HG02938 (cell line): Measurements from ENCODE around the gene POLR2C.
"Not testable (repeated sequence)": the region's sequence is repeated elsewhere in the genome, so short reads cannot be mapped to it uniquely, and the experiment has no call there.

Experiments
- ATAC-seq: cut with Tn5 transposase; IDR thresholded peaks from one replicate; pipeline ENCODE4 v1.9.1; 2021; ENCODE audit warnings: mild to moderate bottlenecking, moderate library complexity; ENCODE audit not compliant: unreplicated experiment

POLR2C gene

GRCh38 chr16:57478396-57479204 lies 16.1 kb downstream of the POLR2C start:
- ATAC-seq = no peak

GRCh38 chr16:57479205-57479975 lies 16.9 kb downstream of the POLR2C start:
- no peak for ATAC-seq

DNA sequence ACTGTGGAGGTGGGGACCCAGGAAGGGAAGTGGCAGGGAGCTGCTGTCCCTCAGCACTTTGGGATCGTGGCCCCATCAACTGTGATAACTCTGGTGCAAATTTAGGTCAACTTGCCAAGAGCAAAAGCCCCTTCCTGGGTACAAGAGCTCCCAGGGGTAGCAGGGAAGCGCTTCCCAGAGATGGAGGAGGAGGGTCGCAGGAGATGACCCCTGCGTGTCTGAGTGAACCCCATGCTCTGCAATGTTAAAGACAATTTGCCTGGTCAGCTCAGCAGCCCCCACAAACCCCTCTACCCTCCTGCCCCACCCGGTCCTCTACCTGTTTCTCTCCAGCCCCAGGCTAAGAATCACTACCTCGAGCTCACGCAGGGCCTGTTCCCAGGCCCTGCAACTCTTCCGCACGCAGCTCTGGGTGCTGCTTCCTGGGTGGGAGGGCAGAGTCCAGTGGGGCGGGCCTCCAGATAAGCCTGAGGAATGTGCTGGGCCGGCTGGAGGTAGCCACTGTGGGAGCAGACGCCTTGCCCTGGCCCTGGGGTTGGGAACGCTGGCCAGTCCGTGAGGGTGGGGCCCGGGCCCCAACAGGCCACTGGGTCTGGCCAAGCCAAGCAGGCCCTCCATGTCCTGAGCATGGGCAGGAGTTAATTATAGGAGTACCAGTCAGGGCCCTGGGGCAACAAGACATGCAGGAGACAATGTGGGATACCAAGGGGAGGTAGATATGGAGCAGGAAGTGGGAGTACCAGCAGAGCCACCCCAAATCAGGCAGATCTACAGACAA lies 17.7 kb downstream of the POLR2C start:
- no peak for ATAC-seq

DNA sequence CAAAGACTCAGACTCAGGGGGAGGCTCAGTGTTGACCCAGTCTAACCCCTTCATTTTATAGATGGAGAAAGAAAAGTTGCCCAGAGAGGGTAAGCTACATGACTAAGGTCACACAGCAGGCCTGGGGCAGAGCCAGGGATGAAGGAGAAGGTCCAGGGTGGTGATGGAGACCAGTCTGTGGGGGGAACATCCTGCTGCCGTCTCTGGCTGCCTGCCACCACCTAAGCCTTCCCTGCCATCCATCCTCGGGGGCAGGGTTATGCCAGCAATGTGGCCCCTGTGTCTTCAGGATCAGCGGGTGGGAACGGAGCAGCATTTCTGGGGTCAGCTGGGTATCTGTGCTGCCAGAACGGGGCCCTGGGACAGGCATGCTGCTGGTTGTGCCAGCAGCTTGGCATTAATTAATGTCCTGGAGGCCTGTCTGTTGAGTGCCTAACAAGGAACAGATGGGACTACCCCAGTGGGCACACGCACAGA lies 18.3 kb downstream of the POLR2C start:
- no peak for ATAC-seq

GRCh38 chr16:57481421-57481820 lies 18.9 kb downstream of the POLR2C start:
- ATAC-seq = no peak

- ATAC-seq = no peak
Measured at GRCh38 chr16:57482845-57483545, 20.5 kb downstream of the POLR2C start.

DNA sequence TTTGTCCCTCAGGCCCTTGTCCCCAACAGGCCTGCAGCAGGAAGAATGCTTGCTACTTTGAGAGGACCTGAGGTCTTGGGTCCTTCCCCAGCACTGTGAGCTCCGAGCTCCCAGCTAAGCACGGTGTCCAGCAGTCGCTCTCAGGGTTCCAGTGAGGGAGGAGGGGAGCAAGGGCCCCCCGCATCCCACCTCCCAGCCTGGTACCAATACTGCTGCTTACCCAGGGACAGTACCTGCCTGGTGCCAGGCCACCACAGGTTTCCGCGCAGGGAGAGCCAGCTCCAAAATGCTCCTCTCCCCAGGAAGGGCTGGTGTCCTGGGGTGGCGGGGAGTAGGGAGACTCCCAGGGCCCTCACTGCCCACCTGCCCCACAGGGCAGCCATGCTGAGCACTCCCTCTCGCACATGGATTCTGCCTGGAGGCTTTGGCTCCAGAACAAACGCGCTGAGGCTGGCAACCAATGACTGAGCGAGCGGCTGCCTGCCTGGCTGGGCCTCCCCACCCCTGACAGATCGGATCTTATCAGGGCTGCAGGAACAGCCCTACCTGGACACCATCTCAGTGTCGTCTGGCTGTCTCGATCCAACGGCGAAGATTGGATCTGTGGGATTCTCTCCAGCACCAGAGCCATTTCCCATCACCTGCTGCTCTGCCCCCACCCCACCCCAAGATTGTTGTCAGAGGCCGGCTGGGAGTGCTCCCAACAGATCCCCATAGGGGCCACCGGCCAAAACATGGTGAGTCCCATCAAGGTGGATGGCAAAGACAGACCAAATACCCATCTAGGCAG lies 21.4 kb downstream of the POLR2C start:
- ATAC-seq = no peak

DNA sequence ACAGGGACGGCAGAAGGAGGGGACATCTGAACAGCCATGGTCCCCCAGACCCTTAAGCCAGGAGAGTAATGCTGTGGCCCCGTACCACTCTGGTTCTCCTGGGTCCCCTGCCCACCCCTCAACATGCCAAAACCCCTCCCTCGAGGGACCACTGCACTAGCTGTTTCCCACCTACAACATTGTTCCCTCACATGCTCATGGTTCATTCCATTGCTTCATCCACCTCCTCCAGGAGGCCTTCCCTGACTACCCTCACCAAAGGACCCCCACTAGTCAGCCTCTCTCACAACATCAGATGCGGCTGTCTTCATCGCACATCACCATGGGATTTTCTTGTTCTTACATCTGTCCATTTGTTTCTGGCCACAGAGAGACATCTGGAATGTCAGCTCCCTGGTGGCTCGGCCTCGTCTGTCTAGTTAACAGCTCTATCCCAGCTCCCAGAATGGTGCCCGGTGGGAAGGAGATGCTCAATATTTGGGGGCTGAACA lies 22.1 kb downstream of the POLR2C start:
- ATAC-seq = no peak

DNA sequence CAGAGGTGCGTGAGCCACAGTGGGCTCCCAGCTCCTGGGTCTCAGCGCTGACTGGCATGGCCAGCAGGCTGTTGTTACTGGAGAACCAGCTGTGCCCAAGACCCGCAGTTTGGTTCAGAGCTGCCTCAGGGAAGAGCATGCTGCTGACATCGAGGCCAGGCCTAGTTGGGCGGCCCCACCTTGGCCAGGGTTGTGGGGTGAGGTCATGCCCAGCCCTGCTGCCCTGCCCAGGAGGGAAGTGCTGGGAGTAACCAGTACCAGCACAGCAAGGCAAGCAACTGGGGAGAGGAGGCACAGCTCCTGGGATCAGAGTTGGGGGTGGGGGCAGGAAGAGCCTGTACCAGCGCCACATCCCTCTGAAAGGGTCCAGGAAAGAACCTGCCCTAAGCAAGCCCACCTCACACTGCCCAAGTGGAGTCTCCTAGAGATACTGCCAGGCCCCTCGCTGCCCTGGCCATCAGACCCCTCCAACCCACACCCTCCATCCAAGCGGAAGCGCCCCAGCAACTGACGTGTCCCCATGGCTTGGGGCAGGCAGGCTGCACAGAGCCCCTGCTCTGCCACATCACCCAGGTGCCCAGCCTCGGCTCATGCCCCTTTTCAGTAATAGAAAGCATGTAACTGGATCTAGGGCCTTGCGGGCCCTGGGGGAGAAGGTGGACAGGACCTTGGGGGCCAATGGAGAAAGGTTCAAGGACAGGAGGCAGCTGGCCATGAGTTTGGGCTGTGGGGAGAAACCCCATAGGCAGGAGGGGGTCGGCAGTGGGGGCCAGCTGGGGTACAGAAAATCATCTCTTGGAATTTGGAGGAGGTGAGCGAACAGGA lies 22.8 kb downstream of the POLR2C start:
- ATAC-seq = no peak

DNA sequence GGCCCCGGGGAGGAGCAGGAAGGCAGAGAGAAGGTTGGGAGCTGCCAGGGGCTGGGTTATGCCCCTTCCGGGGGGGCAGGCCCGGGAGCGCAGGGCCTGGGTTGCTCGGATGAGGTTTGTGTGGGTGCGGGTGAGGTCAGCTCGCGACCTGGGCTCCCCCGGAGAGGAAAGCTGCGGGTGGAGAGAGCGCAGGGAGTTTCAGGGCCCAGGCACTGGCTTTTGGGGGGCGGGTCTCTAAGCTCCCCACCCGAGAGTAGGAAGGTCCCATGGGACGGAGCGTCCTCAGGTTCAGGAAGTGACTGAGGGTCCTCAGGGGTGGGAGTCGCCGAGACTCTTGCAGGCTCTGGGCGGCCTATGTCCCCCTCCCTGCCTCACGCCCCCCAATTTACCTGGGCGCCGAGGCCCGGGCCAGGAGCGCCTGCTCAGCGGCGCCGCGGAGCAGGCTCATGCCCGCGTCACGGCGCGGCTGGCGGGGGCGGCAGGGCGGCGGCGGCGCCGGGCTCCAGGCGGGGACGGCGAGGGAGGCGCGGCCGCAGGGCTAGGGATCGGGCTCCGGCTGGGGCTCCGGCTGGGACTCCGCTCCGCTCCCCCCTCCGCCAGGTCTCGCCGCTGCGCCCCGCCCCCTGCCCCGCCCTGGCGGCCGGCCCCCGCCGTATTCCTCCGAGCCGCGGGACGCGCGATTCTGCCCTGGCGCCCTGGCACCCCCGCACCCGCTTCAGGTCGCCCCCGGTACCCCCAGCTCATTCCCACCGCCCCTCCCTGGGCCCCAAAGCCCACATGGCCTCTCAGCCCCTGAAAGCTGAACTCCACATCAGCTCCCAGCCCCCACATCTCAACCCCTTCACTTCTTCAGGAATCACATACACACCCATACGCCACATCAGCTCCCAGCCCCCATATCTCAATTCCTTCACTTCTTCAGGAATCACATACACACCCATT lies 23.7 kb downstream of the POLR2C start, which contains the start of gene DOK4:
Gene DOK4 (minus strand): TSS at position 578 of the 942 bp plus-strand sequence. CDS start 6,986 bp downstream, outside the sequence.
- peak; percentile 62 for ATAC-seq

DNA sequence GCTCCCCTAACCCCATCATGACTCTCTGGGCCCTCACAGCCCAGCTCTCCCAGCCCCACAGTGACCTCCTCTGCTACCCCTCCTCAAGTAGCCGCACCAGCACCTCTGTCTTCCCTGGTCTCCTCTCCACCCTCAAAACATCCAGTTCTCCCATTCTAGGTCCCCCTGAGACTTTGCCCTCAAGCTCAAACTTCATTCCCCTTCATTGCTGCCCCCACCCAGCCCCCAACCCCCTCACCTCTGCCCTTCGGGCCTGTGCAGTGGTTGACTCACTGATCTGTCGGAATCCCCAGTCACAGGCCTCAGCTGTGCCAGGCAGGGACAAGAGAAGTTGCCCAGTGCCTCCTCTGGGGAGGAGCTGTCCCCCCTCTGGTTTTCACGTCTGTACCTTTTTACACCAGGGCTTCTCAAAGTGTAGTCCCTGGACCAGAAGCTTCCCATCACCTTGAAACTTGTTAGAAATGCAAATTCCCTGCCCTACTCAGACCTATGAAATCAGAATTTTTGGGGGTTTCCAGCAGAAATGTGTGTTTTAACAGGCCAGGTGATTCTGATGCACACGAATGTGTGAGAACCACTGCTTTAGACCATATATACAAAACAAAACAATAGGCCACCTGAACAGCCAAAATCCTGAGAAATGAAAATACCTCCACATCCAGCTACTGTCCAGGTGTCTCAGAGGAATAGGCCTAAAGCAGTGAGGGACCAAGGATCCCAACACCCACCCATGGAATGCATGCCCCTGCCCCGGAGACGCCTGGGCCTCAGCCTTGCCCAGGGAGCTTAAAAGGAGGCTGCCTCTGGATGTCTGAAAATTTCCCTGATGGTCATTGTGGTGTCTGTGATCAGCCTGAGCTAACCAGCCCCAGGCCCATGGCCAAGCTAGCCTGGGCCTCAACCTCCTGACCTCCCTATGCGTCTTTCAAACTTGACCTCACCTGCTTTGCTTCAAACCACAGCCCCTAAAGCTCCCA lies 24.7 kb downstream of the POLR2C start:
- ATAC-seq = no peak

DNA sequence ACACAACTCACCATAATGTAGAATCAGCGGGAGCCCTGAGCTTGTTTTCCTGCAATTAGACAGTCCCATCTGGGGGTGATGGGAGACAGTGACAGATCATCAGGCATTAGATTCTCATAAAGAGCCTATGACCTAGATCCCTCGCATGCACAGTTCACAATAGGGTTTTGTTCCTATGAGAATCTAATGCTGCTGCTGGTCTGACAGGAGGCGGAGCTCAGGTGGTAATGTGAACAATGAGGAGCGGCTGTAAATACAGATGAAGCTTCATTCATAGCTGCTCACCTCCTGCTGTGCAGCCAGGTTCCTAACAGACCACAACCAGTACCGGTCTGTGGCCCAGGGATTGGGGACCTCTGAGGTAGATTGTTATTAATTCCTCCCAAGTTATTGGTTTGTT lies 26.8 kb downstream of the POLR2C start:
- no peak for ATAC-seq

DNA sequence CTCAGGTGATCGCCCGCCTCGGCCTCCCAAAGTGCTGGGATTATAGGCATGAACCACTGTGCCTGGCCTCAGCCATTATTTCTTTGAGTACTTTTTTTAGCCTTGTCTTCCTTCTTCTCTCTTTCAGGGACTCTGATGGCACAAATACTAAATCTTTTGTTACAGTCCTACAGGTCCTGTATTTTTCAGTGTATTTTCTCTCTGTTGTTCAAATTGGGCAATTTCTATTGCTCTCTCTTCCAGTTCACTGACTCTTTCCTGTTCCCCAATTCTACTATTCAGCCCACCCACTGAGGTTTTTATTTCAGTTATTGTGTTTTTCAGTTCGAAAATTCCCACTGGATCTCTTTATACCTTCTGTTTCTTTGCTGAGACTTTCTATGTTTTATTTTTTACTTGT lies 31.3 kb downstream of the POLR2C start:
- no peak for ATAC-seq

- no peak for ATAC-seq
Measured at GRCh38 chr16:57497121-57497520, 34.6 kb downstream of the POLR2C start.

GRCh38 chr16:57498031-57498430 lies 35.6 kb downstream of the POLR2C start:
- no peak for ATAC-seq

DNA sequence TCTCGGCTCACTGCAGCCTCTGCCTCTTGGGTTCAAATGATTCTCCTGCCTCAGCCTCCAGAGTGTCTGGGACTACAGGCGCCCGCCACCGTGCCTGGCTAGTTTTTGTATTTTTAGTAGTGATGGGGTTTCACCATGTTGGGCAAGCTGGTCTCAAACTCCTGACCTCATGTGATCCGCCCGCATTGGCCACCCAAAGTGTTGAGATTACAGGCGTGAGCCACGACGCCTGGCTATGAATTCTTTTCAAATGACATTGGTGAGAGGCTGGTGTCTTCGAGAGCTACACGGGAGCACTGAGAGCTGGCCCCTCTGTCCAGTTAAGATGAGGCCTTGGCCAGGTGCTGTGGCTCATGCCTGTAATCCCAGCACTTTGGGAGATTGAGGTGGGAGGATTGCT lies 37.5 kb downstream of the POLR2C start:
- not testable (repeated sequence) for ATAC-seq
